ENCODE results near the gene RABGAP1L.
A peak's percentile ranks its signal among the peaks of the same experiment; 100 is the strongest.

The RABGAP1L gene

DNA sequence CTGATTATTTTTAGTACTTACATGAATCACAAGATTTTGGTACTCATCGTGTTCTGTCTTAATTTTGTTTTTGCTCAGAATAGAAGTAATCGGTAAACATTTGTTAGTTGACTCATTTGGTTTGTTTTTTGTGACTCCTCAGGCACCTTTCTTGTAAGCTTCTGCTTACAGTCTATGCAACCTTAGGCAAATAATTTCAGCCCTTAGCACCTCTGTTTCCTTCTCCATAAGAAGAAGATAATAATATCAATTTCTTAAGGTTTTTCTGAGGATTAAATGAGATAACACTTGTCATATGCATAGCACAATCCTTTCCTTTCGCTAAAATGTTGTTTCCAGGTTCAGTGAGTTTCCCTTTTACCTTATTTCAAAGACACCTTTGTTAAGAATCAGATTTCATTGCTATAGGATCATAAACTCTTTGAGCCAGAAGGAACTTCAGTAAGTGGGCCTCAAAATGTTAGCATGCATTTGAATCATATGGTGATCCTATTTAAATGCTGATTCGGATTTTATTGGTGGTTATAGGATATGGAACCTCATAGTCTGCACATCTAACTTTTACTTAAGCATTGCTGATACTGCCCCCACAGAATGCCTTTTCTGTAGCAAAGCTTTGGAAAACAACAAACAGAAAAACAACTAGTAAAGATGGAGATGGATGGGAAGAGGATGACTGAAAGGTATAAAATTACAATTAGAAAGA is 567.7 kb downstream of the RABGAP1L start:
- no peak for DNase-seq

DNA sequence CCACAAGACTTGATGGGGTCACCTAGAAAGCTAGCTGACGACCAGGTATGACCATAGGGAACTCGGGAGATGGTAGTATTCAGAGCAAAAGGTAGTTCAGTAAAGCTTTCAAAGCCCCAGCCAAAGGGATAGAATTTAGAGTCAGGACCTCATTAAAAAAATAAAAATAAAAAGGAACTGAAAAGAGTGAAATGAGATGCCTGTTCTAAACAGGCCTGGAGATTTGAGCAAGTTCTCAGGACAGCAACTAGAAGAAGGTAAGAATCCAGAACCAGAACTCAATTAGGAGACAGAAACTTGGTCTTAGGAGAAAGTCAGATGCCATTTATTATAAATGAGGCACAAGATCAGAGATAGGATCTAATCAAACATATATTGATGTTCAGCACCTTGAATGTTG is 575.0 kb downstream of the RABGAP1L start:
- no peak for DNase-seq

DNA sequence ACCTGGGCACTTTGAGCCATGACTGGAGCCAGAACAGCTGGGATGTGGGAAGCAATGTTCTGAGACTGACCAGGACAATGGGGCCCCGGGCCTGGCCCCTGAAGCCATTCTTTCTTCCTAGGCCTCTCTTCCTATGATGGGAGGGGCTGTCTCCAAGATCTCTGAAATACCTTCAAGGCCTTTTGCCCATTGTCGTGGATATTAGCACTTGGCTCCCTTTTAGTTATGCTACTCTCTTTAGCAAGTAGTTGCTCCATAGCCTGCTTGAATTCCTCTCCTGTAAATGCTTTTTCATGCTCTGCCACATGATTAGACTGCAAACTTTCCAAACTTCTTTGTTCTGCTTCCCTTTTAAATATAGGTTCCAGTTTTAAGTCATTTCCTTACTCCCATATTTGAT is 577.5 kb downstream of the RABGAP1L start:
- no peak for DNase-seq

DNA sequence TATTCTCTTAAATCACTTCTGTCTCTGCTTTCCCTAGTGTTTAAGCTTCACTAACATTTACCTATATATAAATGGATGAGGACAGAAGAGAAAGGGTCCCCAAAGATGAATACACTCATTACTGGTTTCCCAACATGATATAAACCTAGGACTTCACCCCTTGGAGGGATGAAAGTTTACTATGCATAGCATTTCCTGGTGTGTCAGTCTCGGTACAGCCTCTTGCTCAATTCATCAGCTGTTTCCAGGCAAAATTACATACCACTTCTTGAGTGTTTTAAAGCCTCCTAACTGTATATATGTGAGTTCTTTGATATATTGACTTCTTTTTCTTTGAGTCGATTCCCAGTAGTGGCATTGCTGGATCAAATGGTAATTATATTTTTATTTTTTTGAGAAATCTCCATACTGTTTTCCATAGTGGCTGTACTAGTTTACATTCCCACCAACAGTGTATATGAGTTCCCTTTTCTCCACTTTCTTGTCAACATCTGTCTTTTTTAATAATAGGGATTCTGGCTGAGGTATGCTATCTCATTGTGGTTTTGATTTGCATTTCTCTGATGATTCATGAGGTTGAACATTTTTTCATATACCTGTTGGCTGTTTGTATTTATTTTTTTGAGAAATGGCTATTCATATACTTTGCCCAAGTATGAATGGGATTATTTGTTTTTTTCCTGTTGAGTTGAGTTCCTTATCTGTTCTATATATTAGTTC is 581.1 kb downstream of the RABGAP1L start:
- DNase-seq = no peak

DNA sequence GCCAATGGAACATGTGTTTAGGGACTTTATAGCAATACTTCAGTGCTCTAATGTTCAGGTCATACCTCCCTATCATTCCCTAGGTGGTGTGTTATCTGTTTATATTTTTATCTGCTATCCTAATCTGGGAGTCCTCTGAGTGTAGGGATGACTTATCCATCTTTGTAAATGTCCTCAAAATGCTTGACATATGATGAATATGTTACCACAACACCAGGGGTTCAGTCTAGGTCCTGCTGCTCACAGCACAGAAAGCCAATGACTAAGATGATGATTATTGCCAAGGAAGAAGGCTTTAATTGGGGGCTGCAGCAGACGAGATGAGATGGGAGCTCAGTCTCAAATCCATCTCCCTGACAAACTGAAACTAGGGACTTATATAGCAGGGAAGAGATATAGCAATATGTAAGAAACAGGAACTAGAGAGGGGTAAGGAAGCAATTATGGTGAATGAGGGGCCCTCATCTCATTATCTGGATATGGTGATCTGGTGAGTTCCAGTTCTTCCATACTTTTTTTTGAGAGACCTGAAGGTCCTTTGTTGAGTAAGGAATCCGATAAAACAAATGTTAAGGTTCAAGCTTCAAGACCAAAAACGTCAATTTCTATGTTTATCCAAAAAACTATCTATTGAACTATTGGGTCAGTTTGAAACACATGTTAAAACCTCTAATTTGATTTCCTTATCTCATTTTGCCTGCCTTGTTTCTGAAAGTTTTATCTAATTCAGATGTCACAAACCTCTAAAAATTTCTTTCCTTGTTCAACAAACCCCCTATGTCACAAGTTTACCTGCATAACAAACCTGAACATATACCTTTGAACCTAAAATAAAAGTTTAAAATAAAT is 583.7 kb downstream of the RABGAP1L start:
- no peak for DNase-seq

DNA sequence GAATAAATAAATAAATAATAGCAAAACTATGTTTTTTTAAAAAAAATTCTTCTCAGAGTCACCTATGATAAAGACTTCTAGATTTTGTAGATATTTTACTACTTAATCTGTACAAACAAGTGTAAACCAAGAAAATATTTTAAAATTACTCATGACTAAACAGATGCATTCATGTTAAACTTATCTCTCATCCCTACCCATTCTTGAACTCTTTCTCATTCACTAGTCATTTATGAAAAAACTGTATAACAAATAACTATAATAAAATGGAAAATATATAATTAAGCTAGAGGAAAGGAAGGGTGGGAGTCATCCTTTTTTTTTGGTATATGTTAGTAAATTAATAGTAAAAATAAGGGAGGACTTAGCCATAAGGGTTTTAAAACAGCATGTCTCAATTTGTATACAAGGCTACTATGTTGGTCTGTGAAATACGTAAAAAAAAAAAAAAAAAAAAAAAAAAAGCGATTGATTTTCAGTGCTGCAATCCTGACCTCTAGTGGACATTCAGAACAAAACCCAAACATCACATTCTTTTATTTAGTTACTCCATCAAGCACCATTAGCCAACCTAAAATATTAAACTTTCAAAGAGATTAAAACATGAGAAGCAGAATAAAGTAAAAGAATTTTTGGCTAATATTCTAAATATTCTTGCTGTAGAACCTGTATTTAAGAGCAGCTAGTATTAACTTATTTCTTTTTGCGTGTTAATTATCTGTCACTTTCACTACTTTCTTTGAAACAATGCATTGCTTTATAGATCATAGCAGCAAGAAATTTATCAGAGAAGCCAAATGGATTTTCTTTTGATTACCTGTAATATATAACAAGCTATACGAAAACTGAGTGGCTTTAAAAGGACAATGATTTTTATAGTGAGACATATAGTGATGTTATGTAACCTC is 584.6 kb downstream of the RABGAP1L start:
- DNase-seq = peak; percentile 22

DNA sequence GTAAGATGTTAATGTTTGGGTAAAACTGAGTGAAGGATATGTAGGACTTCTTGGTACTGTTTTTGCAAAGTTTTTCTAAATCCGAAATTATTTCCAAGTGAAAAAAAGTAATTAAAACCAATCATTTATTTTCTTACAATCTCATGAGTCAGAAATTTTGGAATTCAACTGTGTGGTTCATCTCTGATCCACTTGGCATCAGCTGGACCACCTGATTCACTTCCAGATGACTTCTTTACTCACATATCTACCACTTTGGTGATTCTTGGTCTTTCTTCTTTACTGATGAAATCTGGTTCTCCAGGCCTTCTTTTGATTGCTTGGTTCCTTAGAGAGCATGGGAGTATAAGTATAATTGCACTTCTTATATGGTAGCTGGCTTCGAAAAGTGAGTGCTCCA is 585.6 kb downstream of the RABGAP1L start:
- no peak for DNase-seq

DNA sequence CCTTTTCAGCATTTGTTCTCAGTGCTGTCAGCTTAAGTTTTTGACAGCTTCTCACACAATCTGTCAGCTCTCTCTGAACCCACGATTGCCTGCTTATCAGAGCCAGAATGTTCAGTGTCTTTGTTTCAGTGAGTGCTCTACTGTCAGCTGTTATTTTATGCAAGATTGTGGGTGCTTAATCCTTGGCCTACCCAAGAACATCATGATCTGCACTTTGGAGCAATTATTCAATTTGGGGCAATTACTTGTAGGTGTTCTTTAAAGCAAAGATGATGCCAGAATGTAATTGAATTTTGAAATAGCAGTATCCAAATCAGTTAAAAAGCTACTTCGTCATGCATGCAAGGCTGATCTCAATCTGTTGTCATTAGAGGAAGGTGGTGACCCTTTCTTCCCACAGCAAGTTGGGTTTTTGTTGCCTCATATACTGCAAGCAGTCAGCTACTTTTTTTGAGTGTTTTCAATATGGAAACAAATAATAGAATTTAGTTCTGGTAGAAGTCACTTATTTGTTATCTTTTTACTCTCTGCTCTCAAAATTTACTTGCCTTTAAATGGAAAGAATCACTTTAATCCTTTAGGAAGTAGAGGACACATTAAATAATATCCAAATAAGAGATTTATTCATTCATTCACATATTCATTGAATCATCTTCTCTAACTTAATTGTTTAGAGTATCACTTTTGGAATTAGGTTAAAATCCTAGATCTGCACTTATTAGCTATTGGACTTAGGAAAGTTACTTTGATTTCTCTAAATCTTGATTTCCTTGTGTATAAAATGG is 586.9 kb downstream of the RABGAP1L start:
- no peak for DNase-seq

DNA sequence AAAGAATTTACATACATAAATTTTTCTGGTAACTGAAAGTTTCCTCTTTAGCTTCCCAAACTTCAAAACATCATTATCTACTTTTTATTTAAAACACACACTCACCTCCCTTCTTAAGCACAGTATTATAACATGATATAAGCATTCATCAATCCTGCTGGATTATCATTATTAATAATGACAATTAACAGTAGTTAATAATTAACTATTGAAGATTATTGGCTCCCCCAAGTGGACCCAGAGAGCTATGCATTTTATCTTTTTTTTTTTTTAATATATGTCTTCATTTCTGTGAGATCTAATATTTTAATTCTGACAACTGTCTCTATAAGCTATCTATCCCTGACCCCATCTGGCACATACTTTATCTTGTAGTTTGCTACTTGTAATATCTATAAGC is 588.3 kb downstream of the RABGAP1L start:
- DNase-seq = no peak

DNA sequence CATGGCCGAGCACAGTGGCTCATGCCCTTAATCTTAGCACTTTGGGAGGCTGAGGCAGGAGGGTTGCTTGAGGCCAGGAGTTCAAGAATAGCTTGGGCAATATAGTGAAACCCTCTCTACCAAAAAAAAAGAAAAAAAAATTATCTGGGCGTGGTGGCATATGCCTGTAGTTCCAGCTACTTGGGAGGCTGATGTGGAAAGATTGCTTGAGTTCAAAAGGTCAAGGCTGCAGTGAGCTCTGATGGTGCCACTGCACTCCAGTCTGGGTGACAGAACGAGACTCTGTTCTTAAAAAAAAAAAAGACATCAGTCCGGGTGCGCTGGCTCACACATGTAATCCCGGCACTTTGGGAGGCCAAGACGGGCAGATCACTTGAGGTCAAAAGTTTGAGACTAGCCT is 589.3 kb downstream of the RABGAP1L start:
- no peak for DNase-seq

DNA sequence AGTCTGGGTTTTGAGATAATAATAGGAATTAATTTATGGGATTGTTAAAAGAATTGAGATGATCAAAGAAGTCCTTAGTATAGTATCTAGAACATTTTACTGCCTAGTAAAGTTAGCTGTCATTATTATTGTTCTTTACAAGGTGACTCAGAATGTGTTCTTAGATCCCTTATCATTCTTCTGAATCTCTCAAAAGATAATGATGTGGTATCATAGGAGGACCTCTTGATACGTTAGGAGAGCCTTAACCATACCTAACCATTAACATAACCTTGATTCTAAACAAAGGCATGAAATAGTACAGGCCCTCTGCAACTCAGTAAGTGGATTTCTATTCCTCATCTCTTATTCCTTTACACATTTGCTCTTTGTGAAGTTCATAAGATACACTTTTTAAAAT is 593.8 kb downstream of the RABGAP1L start:
- no peak for DNase-seq

DNA sequence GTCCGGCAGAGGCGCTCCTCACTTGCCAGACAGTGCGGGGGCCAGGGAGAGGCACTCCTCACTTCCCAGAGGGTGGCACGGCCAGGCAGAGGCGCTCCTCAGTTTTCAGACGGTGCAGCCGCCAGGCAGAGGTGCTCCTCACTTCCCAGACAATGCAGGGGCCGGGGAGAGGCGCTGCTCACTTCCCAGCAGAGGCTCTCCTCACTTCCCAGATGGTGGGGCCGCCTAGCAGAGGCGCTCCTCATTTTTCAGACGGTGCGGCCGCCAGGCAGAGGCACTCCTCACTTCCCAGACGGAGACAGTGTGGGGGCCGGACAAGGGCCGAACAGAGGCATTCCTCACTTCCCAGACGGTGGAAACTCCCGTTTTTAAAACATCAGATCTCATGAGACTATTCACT is 602.0 kb downstream of the RABGAP1L start:
- no peak for DNase-seq

DNA sequence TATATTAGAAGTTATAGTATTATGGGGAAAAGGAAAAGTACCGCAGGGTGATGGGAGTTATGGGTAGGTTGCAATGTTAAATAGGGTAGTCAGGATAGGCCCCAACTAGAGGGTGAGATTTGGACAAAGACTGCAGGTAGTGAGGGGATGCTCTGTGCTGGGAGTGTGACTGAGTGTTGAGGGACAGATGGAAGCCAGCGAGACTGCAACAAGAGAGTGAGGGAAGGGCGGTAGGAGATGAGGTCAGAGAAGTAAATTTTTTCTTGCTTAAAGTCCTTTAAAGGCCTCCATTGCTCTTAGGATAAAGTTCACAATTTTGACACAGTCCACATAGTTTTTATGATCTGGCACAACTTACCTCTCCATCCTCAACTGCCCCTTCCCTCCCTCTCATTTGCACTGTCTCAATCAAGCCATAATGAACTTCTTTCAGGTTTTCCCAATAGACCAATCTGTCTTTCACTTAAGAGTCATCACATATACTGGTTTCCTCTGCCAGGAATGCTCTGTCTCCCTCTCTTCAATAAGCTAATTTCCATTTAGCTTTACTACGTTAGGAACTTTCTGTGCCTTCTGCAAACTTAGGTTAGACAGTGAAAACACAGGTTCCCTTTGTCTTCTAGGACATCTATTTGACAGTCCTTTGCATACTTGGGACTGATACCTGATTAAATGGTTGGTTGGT is 602.7 kb downstream of the RABGAP1L start:
- no peak for DNase-seq

DNA sequence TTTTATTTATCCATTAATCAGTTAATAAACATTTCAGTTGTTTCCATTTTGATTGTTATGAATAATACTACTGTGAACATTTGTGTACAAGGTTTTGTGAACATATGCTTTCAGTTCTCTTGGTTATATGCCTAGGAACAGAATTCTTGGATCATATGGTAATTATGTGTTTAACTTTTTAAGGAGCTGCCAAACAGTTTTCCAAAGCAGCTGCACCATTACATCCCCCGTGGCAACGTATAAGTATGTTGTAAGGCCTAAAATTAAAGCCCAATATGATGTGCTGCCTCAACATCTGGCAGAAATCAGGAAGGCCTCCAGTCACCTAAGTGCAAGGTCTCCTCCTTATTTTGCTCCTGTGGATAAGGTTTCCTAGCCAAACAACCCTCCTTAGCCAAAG is 604.9 kb downstream of the RABGAP1L start:
- DNase-seq = no peak

DNA sequence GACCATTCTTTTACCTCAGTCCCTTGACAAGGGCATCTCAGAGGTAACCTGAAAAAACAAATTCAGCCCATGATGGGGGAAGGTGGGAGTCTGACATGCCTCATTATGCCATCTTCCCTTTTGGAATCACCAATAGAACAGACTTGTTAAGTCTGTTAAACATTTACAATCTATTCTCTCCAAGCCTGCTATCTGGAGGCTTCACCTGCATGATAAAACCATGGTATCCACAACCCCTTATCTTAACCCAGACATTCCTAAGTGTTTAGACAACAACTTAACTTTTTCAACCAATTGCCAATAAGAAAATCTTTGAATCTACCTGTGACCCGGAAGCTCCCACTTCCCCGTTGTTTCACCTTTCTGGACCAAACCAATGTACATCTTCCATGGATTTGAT is 607.4 kb downstream of the RABGAP1L start:
- no peak for DNase-seq

DNA sequence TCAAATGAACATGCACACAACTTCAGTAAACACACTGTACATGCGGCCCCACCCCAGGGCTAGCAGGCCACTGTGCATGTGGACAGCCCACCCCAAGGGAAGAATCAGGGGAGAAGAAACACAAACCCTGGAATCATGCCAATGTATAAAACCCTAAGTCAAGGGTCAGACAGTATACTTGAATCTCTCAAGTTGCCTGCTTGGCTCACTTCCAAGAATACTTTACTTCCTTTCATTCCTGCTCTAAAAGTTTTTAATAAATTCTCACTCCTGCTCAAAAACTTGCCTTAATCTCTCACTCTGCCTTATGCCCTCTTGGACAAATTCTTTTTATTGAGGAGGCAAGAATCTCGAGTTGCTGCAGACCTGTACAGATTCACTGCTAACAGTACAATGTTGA is 609.2 kb downstream of the RABGAP1L start:
- no peak for DNase-seq

DNA sequence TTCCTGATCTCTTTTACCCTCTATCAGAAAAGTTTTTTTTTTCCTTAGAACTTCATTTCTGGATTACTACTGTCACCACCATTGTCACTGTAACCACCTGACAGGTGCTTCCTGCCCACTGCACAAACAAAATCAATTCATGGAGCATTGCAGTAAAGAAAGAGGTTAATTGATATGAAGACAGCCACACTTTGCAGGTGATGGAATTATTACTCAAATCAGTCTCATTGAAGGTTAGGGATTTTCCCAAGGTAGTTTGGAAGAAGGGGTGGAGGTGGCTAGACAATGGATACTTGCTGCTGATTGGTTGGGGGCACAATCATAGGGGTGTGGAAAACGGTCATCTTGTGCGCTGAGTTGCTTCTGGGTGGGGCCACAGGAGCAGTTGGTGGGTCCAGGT is 609.6 kb downstream of the RABGAP1L start:
- DNase-seq = no peak

DNA sequence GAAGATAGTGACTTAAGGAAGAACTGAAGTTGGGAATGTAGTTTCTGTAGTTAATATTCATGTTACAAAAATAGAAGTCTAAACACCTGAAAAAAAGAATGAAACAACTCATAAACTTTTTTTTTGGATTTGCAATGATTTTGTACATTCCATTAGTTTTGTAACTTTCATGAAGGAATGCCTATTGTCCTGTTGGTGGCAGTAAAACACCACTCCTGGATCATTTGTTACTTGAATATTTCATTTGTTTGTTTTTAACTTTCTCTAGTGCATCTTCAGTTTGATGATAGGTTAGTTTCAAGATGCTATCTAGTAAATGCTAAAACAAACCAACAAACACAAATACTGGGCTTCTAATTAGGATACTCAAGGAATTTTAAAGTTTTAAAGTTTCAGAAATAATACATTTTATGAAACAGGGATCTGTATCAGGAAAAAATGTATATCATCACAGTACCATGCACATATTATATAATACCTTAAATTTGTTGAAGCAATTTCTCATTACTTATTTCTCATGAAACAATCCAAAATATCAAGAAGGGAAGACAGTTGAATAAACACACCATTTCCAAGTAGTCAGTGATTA is 610.7 kb downstream of the RABGAP1L start:
- peak; percentile 4 for DNase-seq

DNA sequence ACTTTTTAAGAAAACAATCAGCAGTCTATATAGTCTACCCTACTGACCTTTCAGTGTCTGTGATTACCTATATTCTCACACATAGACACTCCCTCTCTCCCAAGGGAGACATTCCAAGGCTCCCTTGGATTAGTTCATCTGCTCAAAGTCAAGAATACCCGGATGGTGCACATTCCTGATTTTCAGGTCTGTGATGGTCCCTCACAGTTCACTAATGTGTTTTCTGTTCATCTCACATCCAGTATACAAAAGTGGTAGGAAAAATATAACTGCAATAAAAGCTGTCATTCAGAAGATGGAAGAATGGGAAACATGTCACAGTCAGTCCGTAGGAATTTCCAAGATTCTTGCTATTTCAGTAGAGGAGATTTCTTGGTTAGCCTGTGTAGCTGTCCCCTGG is 616.3 kb downstream of the RABGAP1L start:
- no peak for DNase-seq

DNA sequence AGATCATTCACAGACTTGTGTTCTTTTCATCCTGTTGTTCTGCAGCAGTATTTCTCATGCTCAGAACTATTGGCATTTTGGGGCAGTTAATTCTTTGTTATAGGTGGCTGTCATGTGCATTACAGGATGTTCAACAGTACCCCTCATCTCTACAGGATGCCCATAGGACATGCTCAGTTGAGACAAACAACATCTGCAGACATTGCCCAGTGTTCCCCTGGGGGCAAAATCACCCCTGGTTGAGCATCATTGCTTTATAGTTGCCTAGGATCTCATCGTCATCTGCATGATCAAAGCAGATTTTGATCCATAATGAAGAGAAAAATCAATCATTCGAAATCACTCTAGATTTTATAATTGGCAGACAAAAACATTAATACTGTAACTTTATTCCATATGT is 617.9 kb downstream of the RABGAP1L start:
- DNase-seq = no peak

DNA sequence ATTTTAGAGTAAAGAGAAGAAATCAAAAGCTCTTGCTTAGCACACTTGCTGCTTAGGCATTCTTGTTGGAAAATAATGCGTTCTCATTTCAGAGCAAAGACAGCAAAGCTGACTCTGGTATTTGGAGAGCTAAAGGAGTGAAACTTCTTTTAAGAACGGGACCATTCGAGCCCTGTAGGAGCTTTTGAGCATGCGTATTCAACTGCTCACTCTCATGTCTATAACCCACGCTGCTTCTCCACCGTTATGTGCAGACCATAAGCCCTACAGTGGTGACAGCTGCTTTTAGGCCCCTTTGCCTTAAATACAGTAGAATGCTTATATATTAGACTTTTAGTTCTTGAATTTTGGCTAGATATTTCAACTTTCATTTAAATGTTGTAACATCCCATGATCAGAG is 626.2 kb downstream of the RABGAP1L start:
- DNase-seq = no peak
